B cell (primary cell): ENCODE data around the gene RBBP8. TPM values are rescaled to one million over a fixed set of nuclear protein-coding genes. Genes with fewer than 3 reads are reported as not detected.

Experiments used
- ATAC-seq: fragments of 200-7000 bp; cut with Tn5 transposase; one replicate; pipeline ENCODE4 v1.10.0; 2021; ENCODE audit warnings: low read depth, mild to moderate bottlenecking, moderate number of reproducible peaks, moderate library complexity
- CTCF ChIA-PET: fragments of 350-600 bp; sonication (Branson Sonifier 250); formaldehyde crosslinking; loops from one replicate; lab custom pipeline; 2021; ENCODE audit warnings: antibody characterized with exemption, inconsistent platforms; lab: Charles Lee
- POLR2A ChIA-PET: fragments of 350-600 bp; sonication (Branson Sonifier 250); formaldehyde crosslinking; loops from one replicate; lab custom pipeline; 2021; ENCODE audit warnings: antibody characterized with exemption; lab: Charles Lee
- DNase-seq: peaks from one replicate; pipeline ENCODE4 v3.0.0; 2013
- H2AFZ ChIP-seq: 2 replicates; pipeline ENCODE4 v1.6.1; 2012; ENCODE audit warnings: mild to moderate bottlenecking, low read depth, low read length; ENCODE audit not compliant: insufficient read depth, poor library complexity, severe bottlenecking
- H3K27ac ChIP-seq, 2 donors: 1 replicate in 1 of 2; 2 replicates in 1 of 2; pipeline ENCODE4 v1.5.1; 2012 to 2013; ENCODE audit warnings: low read length in 2 of 2, mild to moderate bottlenecking in 2 of 2, moderate library complexity in 1 of 2
- H3K27me3 ChIP-seq, 4 experiments: fragments of 200-600 bp in 1 of 4; sonication (generic) in 1 of 4; replicated peaks in 1 of 4; 1 replicate in 2 of 4; 2 replicates in 2 of 4; pipeline versions ENCODE4 v1.6.1 to v1.7.0; 2013 to 2016; ENCODE audit warnings: low read length in 3 of 4, mild to moderate bottlenecking in 2 of 4, mixed read lengths in 1 of 4, moderate library complexity in 1 of 4; ENCODE audit not compliant: insufficient read depth in 4 of 4, control insufficient read depth in 3 of 4; ENCODE audit errors: control extremely low read depth in 1 of 4
- H3K36me3 ChIP-seq, 2 experiments: replicated peaks in 1 of 2; 1 replicate in 1 of 2; 2 replicates in 1 of 2; pipeline versions ENCODE4 v1.6.1 to v1.7.1; 2013; ENCODE audit warnings: low read length in 1 of 2; ENCODE audit not compliant: insufficient read depth in 2 of 2, control insufficient read depth in 1 of 2; ENCODE audit errors: control extremely low read depth in 1 of 2, extremely low read depth in 1 of 2
- H3K4me1 ChIP-seq, 2 donors: fragments of 200-600 bp in 1 of 2; sonication (generic) in 1 of 2; 1 replicate in 1 of 2; 2 replicates in 1 of 2; pipeline versions ENCODE4 v1.5.1 to v1.6.1; 2013 to 2017; ENCODE audit warnings: low read length in 2 of 2; ENCODE audit not compliant: control insufficient read depth in 2 of 2, insufficient read depth in 2 of 2
- H3K4me2 ChIP-seq: replicated peaks from 2 replicates; pipeline ENCODE3; 2012; ENCODE audit warnings: mild to moderate bottlenecking, low read depth, low read length; ENCODE audit not compliant: poor library complexity, severe bottlenecking
- H3K4me3 ChIP-seq, 5 experiments: fragments of 200-600 bp in 1 of 5; sonication (generic) in 1 of 5; 1 replicate in 3 of 5; 2 replicates in 2 of 5; pipeline versions ENCODE4 v1.5.1 to v1.7.0; 2011 to 2016; ENCODE audit warnings: low read length in 4 of 5, mild to moderate bottlenecking in 4 of 5, low read depth in 2 of 5, control low read depth in 1 of 5, moderate library complexity in 1 of 5; ENCODE audit not compliant: insufficient read depth in 1 of 5; ENCODE audit errors: control extremely low read depth in 1 of 5, extremely low read depth in 1 of 5
- H3K79me2 ChIP-seq: fragments of 200-600 bp; sonication (generic); one replicate; pipeline ENCODE4 v1.6.0; 2016; ENCODE audit warnings: low read length; ENCODE audit not compliant: control insufficient read depth, insufficient read depth
- H3K9ac ChIP-seq: fragments of 200-600 bp; sonication (generic); 2 replicates; pipeline ENCODE4 v1.6.1; 2017; ENCODE audit warnings: mild to moderate bottlenecking, low read length, moderate library complexity
- H3K9me3 ChIP-seq, 3 donors: one replicate each; pipeline versions ENCODE4 v1.6.1 to v1.7.1; 2013; ENCODE audit warnings: low read length in 2 of 3; ENCODE audit not compliant: control insufficient read depth in 2 of 3, insufficient read depth in 1 of 3; ENCODE audit errors: control extremely low read depth in 1 of 3
- H4K20me1 ChIP-seq: 2 replicates; pipeline ENCODE4 v1.6.0; 2012; ENCODE audit warnings: mild to moderate bottlenecking, low read length; ENCODE audit not compliant: insufficient read depth, control insufficient read depth, poor library complexity, severe bottlenecking
- H3K27ac Mint-ChIP-seq: one replicate; pipeline ENCODE4 v1.8.0; 2021; ENCODE audit warnings: mixed read lengths
- H3K27me3 Mint-ChIP-seq: one replicate; pipeline ENCODE4 v1.8.0; 2021; ENCODE audit warnings: mixed read lengths
- H3K4me1 Mint-ChIP-seq: one replicate; pipeline ENCODE4 v1.8.0; 2021; ENCODE audit warnings: mixed read lengths
- H3K4me3 Mint-ChIP-seq: one replicate; pipeline ENCODE4 v1.8.0; 2021; ENCODE audit warnings: mixed read lengths
- H3K9me3 Mint-ChIP-seq: one replicate; pipeline ENCODE4 v1.8.0; 2022; ENCODE audit warnings: mixed read lengths; ENCODE audit not compliant: insufficient read depth
- EZH2 ChIP-seq: IDR thresholded peaks from 2 replicates; pipeline ENCODE4 v1.6.1; 2012; ENCODE audit warnings: borderline replicate concordance, low read depth, mild to moderate bottlenecking, moderate library complexity, low read length; ENCODE audit not compliant: insufficient read depth, poor library complexity, severe bottlenecking
- WGBS: methylation state at CpG from one replicate; pipeline ENCODE4 v1.1.5; 2013; ENCODE audit warnings: missing lambda C conversion rate; ENCODE audit not compliant: insufficient coverage; 5-methylcytosine and 5-hydroxymethylcytosine counted together
- intact Hi-C: fragments of 100-400 bp; cut with micrococcal nuclease; formaldehyde crosslinking; loops from one replicate; pipeline ENCODE4 v1.10.0; 2022
- polyA plus RNA-seq: library from polyadenylated mRNA; depleted of rRNA; stranded (reverse); fragments of >200 nt; gene quantifications from 2 replicates; pipeline ENCODE4 v1.2.3, GENCODE V29; 2012
- total RNA-seq, 2 donors: library from RNA; stranded (reverse); fragments of 120-200 nt in 1 of 2; gene quantifications; 1 replicate in 1 of 2; 2 replicates in 1 of 2; pipeline versions ENCODE4 v1.2.3 to v1.2.4, GENCODE V29; 2013 to 2022
- TF ChIP-seq, protein P1 (sequence below): fragments of 200-600 bp; IDR thresholded peaks from one replicate; pipeline ENCODE4 v1.8.0; 2022; ENCODE audit warnings: antibody characterized with exemption, mild to moderate bottlenecking

RBBP8 gene
- total and polyA plus RNA-seq, 2 donors (not counting 1 experiment from before 2014, with no cell fraction given): 2.9 to 18.0 TPM

DNA sequence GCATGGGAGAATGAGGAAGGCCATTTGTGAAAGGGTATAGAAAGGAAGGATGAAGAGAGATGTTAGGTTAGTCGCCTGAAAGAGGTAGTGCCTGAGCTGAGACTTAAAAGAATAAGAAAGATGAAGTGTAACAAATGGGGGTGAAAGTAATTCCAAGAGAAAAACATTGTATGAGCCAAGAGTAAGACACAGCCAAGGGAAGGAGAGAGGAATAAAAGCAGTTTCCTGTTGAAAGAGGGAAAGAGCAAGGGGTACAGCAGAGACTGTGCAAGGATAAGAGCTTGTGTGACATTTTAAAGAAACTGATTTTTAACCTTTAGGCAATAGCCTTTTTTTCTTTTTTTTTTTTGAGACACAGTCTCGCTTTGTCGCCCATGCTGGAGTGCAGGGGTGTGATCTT, 4.8 kb upstream of the RBBP8 start:
- TF ChIP-seq, protein P1, sequence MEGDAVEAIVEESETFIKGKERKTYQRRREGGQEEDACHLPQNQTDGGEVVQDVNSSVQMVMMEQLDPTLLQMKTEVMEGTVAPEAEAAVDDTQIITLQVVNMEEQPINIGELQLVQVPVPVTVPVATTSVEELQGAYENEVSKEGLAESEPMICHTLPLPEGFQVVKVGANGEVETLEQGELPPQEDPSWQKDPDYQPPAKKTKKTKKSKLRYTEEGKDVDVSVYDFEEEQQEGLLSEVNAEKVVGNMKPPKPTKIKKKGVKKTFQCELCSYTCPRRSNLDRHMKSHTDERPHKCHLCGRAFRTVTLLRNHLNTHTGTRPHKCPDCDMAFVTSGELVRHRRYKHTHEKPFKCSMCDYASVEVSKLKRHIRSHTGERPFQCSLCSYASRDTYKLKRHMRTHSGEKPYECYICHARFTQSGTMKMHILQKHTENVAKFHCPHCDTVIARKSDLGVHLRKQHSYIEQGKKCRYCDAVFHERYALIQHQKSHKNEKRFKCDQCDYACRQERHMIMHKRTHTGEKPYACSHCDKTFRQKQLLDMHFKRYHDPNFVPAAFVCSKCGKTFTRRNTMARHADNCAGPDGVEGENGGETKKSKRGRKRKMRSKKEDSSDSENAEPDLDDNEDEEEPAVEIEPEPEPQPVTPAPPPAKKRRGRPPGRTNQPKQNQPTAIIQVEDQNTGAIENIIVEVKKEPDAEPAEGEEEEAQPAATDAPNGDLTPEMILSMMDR: no peak
- TF ChIP-seq EZH2: no peak
- Mint-ChIP-seq H3K27ac (no peak overlapping the region), H3K27me3 (no peaks in the 10 kb centered on the region), H3K4me3 (no peak overlapping the region), H3K4me1 (peaks cover 7% of the 10 kb centered on the region), H3K9me3 (no peaks in the 10 kb centered on the region)
- DNase-seq (no peak), ATAC-seq (no peak)
- ChIA-PET CTCF (interaction anchor here (0.7 to 5.6 kb wide), 10 partner anchors 11 to 484 kb away, joined by 3 to 61 read pairs (median 5); no protein-coding TSS in a partner anchor), POLR2A (interaction anchor here (0.6 kb wide), 1 partner anchor 560 kb away, joined by 3 read pairs; no protein-coding TSS in a partner anchor)
- intact Hi-C loops: no loop called here
- H3K79me2 ChIP-seq: no peaks in the 10 kb centered on the region
- no peaks in the 10 kb centered on the region for H3K27me3 ChIP-seq
- H3K9me3 ChIP-seq: no peaks in the 10 kb centered on the region
- H3K4me3 ChIP-seq: no peak overlapping the region
- H3K36me3 ChIP-seq: no peaks in the 10 kb centered on the region
- H3K27ac ChIP-seq: no peak overlapping the region
- no peak overlapping the region for H2AFZ ChIP-seq
- H4K20me1 ChIP-seq: no peaks in the 10 kb centered on the region
- 100% methylated on average over 1 of the region's 3 CpGs for WGBS
- H3K4me2 ChIP-seq: no peak overlapping the region
- H3K4me1 ChIP-seq: peaks cover 5 to 6% of the 10 kb centered on the region in 2 donors
- no peak overlapping the region for H3K9ac ChIP-seq

DNA sequence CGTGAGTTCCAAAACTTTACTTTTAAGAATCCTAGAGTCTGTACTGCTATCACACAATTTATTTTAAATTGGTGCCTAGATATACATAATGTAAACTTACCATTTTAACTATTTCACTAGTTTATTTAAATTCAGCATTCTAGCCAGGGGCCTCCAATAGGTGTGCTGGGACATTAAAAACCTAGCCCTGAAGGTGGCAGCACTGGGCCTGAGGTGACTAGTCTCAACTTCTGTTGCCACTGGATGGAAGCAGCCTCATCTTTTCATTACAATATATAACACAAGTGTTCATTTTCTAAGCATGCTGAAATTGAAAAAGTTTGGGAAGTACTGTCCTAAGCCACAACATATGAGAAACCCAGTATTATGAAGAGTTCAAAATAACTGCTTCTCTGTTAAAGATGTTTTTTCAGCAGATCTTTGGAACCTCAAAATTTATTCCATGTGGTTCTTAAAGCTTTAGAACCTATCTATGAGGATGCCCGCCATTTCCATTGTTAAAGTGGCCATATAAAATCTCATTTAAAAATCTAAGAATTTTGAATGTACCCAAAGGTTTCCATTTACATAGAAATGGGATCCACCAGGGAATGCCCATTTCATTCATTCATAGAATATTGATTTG, 2.9 kb upstream of the RBBP8 start:
- H3K9me3 Mint-ChIP-seq: no peaks in the 10 kb centered on the region
- ATAC-seq: peak; percentile 19
- intact Hi-C loops: loop anchor here (1.0 to 5.0 kb wide), 6 partner anchors 53 to 1818 kb away; partner anchors contain the start of gene ROCK1
- Histone ChIP-seq H3K79me2 (peaks cover 2% of the 10 kb centered on the region), H3K4me1 (peaks cover 6 to 11% of the 10 kb centered on the region in 2 donors), H4K20me1 (no peaks in the 10 kb centered on the region), H3K4me3 (no peak overlapping the region), H2AFZ (no peak overlapping the region), H3K9me3 (no peaks in the 10 kb centered on the region), H3K27me3 (no peaks in the 10 kb centered on the region), H3K4me2 (no peak overlapping the region), H3K36me3 (no peaks in the 10 kb centered on the region), H3K27ac (no peak overlapping the region), H3K9ac (no peak overlapping the region)
- no peaks in the 10 kb centered on the region for H3K27me3 Mint-ChIP-seq
- WGBS: no CpG with 5 or more reads among the region's 2 CpGs
- CTCF ChIA-PET: interaction anchor here (0.6 to 5.6 kb wide), 22 partner anchors 11 to 524 kb away, joined by 3 to 61 read pairs (median 4); no protein-coding TSS in a partner anchor
- no peak overlapping the region for H3K27ac Mint-ChIP-seq
- DNase-seq: peak; percentile 81
- TF ChIP-seq, protein P1: peak; percentile 89
- no peak for TF ChIP-seq EZH2
- no peak overlapping the region for H3K4me3 Mint-ChIP-seq
- peaks cover 18% of the 10 kb centered on the region for H3K4me1 Mint-ChIP-seq
- POLR2A ChIA-PET: no interaction called here
